ENCODE data around the gene POLR2B.

The POLR2B gene

GRCh38 chr4:57064811-57065711, 86.4 kb downstream of the POLR2B start:
- Histone ChIP-seq H3K4me3 (ENCODE audit: low read length) (no peak overlapping the region), H3K9ac (ENCODE audit: low read length) (no peak overlapping the region), H3K9me2 (replicated peaks; ENCODE audit: insufficient read depth, low read length) (no peaks in the 10 kb centered on the region), H4K20me1 (ENCODE audit: insufficient read depth, low read length) (no peaks in the 10 kb centered on the region), H3K27me3 (replicated peaks; ENCODE audit: insufficient read depth, low read length) (no peaks in the 10 kb centered on the region), H3K27ac (ENCODE audit: low read length) (no peak overlapping the region), H3K79me2 (ENCODE audit: low read length) (no peaks in the 10 kb centered on the region), H3K4me2 (ENCODE audit: low read depth, low read length) (no peak overlapping the region), H2AFZ (ENCODE audit: low read length) (no peak overlapping the region), H3K4me1 (ENCODE audit: low read length) (no peaks in the 10 kb centered on the region), H3K9me3 (replicated peaks; ENCODE audit: insufficient read depth, low read length) (no peaks in the 10 kb centered on the region), H3F3A (ENCODE audit: insufficient read depth, low read length) (no peaks in the 10 kb centered on the region), H3K36me3 (replicated peaks; ENCODE audit: insufficient read depth, low read length) (no peaks in the 10 kb centered on the region)
- no peak for TF ChIP-seq EZH2phosphoT487 (IDR thresholded peaks at IDR 0.05; ENCODE audit: low read length)
- TF ChIP-seq EZH2 (optimal IDR thresholded peaks at IDR 0.05; ENCODE audit: low read depth, low read length) = no peak
- TF ChIP-seq, protein P1, sequence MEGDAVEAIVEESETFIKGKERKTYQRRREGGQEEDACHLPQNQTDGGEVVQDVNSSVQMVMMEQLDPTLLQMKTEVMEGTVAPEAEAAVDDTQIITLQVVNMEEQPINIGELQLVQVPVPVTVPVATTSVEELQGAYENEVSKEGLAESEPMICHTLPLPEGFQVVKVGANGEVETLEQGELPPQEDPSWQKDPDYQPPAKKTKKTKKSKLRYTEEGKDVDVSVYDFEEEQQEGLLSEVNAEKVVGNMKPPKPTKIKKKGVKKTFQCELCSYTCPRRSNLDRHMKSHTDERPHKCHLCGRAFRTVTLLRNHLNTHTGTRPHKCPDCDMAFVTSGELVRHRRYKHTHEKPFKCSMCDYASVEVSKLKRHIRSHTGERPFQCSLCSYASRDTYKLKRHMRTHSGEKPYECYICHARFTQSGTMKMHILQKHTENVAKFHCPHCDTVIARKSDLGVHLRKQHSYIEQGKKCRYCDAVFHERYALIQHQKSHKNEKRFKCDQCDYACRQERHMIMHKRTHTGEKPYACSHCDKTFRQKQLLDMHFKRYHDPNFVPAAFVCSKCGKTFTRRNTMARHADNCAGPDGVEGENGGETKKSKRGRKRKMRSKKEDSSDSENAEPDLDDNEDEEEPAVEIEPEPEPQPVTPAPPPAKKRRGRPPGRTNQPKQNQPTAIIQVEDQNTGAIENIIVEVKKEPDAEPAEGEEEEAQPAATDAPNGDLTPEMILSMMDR (IDR thresholded peaks at IDR 0.05; ENCODE audit: low read length) = no peak
- no peak for DNase-seq

- Histone ChIP-seq H4K20me1 (ENCODE audit: insufficient read depth, low read length) (no peaks in the 10 kb centered on the region), H3K79me2 (ENCODE audit: low read length) (no peaks in the 10 kb centered on the region), H3K36me3 (replicated peaks; ENCODE audit: insufficient read depth, low read length) (no peaks in the 10 kb centered on the region), H3K4me1 (ENCODE audit: low read length) (no peaks in the 10 kb centered on the region), H3K9ac (ENCODE audit: low read length) (no peak overlapping the region), H3K27ac (ENCODE audit: low read length) (no peak overlapping the region), H3K9me3 (replicated peaks; ENCODE audit: insufficient read depth, low read length) (no peaks in the 10 kb centered on the region), H2AFZ (ENCODE audit: low read length) (no peak overlapping the region), H3F3A (ENCODE audit: insufficient read depth, low read length) (no peaks in the 10 kb centered on the region), H3K4me2 (ENCODE audit: low read depth, low read length) (no peak overlapping the region), H3K4me3 (ENCODE audit: low read length) (no peak overlapping the region), H3K27me3 (replicated peaks; ENCODE audit: insufficient read depth, low read length) (no peaks in the 10 kb centered on the region), H3K9me2 (replicated peaks; ENCODE audit: insufficient read depth, low read length) (no peaks in the 10 kb centered on the region)
- DNase-seq = no peak
- TF ChIP-seq EZH2phosphoT487 (IDR thresholded peaks at IDR 0.05; ENCODE audit: low read length) (no peak), EZH2 (optimal IDR thresholded peaks at IDR 0.05; ENCODE audit: low read depth, low read length) (no peak)
- TF ChIP-seq, protein P1 (IDR thresholded peaks at IDR 0.05; ENCODE audit: low read length) = no peak
These were observed 87.2 kb downstream of the POLR2B start for GRCh38 chr4:57065730-57066482.

- H3K9ac ChIP-seq (ENCODE audit: low read length) = no peak overlapping the region
- no peak for DNase-seq
- H3K79me2 ChIP-seq (ENCODE audit: low read length) = no peaks in the 10 kb centered on the region
- no peaks in the 10 kb centered on the region for H3K9me2 ChIP-seq (replicated peaks; ENCODE audit: insufficient read depth, low read length)
- TF ChIP-seq EZH2phosphoT487 (IDR thresholded peaks at IDR 0.05; ENCODE audit: low read length) (no peak), EZH2 (optimal IDR thresholded peaks at IDR 0.05; ENCODE audit: low read depth, low read length) (no peak)
- TF ChIP-seq, protein P1 (IDR thresholded peaks at IDR 0.05; ENCODE audit: low read length) = no peak
- no peak overlapping the region for H3K4me3 ChIP-seq (ENCODE audit: low read length)
- H2AFZ ChIP-seq (ENCODE audit: low read length) = no peak overlapping the region
- H4K20me1 ChIP-seq (ENCODE audit: insufficient read depth, low read length) = no peaks in the 10 kb centered on the region
- no peaks in the 10 kb centered on the region for H3K36me3 ChIP-seq (replicated peaks; ENCODE audit: insufficient read depth, low read length)
- H3K4me1 ChIP-seq (ENCODE audit: low read length) = no peaks in the 10 kb centered on the region
- no peak overlapping the region for H3K27ac ChIP-seq (ENCODE audit: low read length)
- H3F3A ChIP-seq (ENCODE audit: insufficient read depth, low read length) = no peaks in the 10 kb centered on the region
- H3K4me2 ChIP-seq (ENCODE audit: low read depth, low read length) = no peak overlapping the region
- no peaks in the 10 kb centered on the region for H3K9me3 ChIP-seq (replicated peaks; ENCODE audit: insufficient read depth, low read length)
- no peaks in the 10 kb centered on the region for H3K27me3 ChIP-seq (replicated peaks; ENCODE audit: insufficient read depth, low read length)
These were observed 89.7 kb downstream of the POLR2B start for GRCh38 chr4:57068237-57068981.
